Globus pallidus (tissue), 1 donor: ENCODE measurements around the gene FOXM1.

Experiments
- DNase-seq: peaks from one replicate; pipeline ENCODE4 v3.0.0-alpha.2; 2015; ENCODE audit warnings: low spot score

Gene FOXM1, protein sequence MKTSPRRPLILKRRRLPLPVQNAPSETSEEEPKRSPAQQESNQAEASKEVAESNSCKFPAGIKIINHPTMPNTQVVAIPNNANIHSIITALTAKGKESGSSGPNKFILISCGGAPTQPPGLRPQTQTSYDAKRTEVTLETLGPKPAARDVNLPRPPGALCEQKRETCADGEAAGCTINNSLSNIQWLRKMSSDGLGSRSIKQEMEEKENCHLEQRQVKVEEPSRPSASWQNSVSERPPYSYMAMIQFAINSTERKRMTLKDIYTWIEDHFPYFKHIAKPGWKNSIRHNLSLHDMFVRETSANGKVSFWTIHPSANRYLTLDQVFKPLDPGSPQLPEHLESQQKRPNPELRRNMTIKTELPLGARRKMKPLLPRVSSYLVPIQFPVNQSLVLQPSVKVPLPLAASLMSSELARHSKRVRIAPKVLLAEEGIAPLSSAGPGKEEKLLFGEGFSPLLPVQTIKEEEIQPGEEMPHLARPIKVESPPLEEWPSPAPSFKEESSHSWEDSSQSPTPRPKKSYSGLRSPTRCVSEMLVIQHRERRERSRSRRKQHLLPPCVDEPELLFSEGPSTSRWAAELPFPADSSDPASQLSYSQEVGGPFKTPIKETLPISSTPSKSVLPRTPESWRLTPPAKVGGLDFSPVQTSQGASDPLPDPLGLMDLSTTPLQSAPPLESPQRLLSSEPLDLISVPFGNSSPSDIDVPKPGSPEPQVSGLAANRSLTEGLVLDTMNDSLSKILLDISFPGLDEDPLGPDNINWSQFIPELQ

DNA sequence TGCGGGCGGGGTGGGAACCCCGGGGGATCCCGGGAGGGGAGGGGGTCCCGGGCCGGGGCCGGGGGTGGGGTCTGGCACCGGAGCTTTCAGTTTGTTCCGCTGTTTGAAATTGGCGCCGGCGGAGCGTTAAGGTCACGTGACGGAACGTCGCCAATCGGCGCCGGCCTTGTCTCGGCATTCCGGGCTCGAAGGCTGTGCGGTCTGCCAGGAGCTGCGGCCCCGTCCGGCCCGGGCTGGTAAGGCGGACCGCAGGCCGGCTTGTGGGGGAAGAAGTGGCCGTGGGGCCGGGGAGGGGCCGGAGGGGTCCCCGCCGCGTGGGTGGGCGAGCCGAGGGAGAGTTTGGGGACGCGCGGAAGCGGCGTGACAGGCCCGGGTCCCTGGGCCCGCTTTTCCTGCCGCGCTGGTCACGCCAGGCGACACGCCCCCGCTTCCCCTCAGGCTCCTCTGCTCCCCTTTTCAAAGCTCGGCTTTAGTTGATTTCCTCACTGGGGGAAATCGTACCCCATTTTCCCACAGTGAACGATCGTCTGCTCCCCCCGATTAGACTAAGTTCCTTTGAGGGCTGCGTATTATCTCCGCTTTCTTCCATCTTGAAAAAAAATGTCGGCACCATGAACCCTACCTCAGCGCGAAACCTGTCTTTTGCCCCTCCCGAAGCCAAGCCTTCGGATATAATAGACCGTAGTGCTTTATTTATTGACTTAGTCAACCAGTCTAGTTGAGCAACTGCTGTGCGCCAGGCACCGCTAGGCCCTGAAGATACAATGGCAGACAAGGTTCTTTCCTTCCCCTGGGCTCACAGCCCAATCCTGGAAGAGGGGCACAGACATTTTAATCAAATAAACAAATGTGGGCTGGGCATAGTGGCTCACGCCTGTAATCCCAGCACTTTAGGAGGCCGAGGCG lies at the start of gene FOXM1, which contains the start of gene RHNO1:
TSS of gene FOXM1 (minus strand) at position 128 of the 906 bp plus-strand sequence. CDS start 2,696 bp downstream, outside the sequence.
TSS of gene RHNO1 (plus strand) at position 177 of the 906 bp plus-strand sequence. CDS start 8,144 bp downstream, outside the sequence.
- DNase-seq = peak; percentile 88

DNA sequence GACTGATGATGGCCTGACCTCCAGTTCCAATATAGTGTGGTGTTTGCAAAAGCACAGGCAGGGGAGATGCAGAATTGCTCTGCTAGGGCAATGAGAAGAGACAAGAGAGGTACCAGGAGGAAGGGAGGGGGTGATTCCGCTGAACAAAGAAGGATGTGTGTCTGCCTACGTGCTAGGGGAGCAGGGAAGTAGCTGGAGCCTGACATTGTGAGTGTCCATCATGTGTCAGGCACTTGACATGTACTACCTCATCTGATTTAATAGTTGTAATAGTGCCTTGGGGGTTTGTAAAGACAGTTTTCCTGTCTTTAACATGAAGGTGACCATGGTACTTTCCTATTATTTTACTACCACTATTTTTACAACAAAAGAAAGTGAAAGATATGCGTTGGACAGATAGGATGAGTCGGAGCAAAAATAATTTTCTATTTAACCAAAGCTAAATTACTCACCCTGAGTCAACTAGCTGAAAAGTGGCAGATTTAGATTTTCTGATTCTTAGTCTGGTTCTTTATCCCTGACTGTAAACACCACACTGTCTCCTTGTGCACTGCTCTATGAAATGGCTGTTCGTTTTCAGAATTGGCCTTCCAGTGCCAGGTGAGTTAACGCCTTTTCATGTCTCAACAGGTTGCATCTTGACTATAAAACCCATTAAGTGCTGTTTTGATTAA lies 48.5 kb upstream of the FOXM1 start:
- no peak for DNase-seq

DNA sequence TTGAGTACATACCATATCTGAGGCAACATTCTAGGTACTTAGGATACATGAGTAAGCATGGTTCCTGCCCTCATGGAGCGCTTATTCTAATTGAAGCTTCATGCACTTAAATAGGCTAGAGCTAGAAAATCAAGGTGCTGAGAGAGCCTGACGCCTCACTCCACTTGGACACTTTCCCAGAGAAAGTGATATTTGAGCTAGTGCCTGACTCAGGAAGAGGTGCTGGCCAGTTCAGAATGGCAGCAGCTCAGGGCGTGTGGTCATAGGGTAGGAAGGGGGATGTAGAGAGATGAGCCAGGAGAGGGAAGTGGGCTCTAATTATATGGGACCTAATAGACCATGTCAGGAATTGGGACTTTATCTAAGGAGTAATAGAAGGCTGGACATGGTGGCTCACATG lies 47.0 kb upstream of the FOXM1 start:
- DNase-seq = no peak

DNA sequence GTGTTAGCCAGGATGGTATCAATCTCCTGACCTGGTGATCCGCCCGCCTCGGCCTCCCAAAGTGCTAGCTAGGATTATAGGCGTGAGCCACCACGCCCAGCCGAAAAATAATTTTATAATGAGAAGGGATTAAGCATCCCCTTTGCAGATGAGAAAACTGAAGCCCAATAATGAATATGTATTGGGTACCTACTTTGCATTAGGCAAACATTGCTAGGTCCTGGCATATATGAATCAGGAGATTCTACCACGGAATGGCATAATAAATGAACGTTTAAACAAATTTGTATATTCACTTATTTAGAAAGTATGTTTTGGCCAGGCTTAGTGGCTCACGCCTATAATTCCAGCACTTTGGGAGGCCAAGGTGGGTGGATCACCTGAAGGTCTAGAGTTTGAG lies 46.1 kb upstream of the FOXM1 start:
- no peak for DNase-seq

DNA sequence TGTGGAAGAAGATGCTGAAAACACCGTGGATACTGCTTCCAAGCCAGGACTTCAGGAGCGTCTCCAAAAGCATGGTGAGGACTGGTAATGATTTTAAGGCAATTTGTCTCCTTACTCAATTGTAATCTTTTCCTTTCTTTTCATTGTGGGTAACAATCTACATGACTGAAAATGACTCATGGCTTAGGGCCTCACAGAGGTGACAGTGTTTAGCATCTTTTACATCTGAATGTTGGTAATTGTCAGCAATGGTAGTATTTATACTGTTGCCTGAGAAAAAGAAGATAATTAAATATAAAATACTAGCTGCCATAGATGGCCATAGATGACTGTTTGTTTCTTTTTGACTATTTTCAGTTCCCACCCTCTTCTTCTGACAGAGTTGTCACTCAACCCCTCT lies 45.4 kb upstream of the FOXM1 start:
- DNase-seq = no peak

DNA sequence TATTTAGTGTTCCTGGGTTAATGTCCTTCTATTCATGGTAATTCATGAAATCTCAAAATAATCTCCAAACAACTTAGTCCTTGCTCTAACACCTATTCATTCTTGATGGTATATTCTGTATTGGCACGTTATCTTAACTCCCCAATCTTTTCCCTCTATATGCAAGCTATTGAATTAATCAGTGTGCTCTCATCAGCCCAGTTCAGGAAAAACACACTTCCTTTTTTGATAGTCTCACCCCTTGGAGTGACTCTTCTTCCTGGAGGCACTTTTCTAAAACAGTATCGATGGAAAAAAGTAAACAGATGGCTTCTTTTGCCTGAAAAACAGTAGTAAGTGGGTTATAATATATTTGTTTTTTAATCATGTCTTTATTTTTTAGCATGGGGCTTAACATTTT lies 42.3 kb upstream of the FOXM1 start:
- no peak for DNase-seq

DNA sequence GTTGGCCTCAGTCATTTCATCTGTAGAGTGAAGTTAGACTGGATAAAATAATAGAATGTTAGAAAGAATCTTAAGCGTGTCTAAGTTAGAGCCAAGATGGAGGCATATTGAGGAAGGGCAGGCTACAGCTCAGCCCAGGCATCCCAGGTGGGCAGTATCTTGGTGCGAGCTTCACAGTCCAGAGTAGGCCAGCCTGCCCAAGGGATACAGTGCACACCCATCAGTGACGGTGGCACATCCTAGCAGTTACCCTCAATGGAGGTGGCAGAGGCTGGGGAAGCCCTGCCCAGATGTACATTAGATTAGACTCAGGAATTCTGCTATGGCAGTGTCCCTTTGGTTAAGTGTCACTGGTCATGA lies 35.2 kb upstream of the FOXM1 start:
- DNase-seq = no peak

DNA sequence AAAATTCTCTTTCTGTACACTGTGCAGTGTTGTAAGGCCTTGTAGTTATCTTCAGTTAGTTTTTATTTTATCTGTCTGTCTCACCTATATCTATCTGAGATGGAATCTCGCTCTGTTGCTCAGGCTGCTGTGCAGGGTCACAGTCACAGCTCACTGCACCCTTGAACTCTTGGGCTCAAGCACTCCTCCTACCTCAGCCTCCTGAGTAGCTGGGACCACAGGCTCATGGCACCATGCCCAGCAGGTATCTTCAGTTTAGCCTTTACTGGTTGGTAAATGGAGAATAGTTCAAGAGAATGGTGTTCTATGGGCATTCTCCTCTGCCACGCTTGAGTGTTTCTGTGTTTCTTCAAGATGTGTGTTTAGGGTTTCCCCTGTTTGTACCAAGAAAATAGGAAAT lies 27.3 kb upstream of the FOXM1 start:
- no peak for DNase-seq

DNA sequence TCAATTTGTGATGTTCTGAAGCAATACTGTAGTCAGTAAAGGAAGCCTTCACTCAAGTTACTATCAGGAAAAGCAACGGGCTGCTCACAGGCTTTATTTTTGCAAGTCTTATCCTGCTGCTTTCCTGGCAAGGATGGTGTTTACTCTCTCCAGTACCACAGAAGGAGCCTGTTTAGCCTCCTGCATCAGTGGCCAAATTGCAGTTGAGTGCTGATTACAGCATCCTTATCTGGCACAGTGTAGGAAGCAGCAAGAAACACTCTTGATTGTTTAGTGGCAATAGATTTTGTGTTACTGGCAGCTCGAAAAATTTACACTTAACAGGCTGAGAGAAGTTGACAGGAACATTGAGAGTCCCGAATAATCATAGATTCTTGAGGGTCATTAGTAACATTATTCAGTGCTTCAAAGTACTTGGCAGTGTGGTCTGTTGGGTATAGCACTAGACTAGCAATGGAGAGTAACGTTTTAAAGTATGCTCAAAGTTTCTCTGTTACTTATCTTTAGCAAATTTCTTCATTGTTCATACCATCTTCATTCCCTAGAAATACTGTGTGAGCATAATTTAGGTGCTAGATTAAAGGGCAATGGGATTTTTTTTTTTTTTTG lies 25.4 kb upstream of the FOXM1 start:
- peak; percentile 84 for DNase-seq

DNA sequence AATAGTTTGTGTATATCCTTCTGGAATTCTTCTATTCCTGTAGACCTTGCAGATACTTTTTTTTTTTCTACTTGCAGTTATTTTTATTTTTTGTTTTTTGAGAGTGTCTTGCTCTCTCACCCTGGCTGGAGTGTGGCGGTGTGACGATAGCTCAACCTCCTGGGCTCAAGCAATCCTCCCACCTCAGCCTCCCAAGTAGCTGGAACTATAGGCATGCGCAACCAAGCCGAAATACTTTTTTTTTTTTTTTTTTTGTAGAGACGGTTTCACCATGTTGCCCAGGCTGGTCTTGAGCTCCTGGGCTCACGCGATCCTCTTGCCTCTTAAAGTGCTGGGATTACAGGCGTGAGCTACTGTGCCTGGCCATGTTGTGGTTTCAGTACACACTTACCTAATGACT lies 23.7 kb upstream of the FOXM1 start:
- no peak for DNase-seq

DNA sequence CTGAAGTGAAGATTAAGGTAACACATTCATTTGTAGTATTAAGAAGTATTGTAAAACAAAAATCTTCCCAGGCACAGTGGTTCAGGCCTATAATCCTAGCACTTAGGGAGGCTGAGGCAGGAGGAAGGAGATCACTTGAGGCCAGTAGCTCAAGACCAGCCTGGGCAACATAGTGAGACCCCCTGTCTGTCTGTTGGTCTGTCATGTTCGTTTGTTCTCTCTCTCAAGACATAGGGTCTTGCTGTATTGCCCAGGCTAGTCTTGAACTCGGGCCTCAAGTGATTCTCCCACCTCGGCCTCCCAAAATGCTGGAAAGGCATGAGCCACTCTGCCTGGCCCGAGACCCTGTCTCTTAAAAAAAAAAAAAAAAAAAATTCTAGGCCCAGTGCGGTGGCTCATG lies 20.4 kb upstream of the FOXM1 start:
- DNase-seq = no peak

DNA sequence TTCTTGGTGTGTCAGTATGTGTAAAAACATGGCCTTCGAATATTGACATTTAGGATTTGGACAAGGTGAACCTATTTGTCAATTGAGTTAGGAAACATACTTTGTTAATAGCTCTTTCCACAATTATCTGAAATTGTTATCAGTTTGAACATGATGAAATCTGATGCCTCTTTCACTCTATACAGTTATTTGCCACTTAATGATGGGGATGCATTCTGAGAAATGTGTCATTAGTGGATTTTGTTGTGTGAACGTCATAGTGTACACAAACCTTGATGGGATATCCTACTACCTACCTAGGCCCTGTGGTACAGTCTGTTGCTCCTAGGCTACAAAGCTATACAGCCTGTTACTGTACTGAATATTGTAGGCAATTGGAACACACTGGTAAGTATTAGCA lies 18.5 kb upstream of the FOXM1 start:
- DNase-seq = no peak

DNA sequence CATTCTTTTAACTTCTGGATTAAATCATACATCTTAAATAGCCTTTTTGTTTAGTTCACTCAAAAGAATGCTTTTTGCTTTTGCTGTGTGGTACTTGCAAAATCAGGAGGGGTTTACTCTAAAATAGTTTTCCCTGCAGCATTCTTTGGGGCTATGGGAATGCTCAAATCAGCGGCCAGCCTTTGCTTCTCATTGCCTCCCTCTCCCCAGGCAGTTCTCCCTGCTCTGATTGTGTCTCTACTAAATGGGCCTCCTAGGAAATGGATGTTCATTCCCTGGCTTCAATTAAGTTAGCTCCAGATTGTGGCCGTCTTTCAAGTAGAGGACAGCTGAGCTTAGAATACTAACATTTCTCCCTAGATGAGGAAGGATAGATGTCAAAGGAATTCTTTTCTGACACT lies 18.1 kb upstream of the FOXM1 start:
- no peak for DNase-seq

DNA sequence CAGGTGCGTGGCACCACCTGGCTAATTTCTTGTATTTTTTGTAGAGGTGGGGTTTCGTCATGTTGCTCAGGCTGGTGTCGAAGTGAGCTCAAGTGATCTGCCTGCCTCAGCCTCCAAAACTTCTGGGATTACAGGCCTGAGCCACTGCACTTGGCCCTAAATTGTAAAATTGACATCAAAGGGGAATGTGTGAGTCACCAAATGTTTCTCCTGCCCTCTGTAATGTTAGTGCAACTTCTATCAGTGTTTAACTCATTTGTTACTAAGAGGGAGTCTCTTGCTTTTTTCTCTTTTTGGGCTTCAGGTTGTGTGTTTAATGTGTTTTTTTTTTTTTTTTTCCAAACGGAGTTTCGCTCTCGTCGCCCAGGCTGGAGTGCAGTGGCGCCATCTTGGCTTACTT lies 16.0 kb upstream of the FOXM1 start:
- DNase-seq = no peak

DNA sequence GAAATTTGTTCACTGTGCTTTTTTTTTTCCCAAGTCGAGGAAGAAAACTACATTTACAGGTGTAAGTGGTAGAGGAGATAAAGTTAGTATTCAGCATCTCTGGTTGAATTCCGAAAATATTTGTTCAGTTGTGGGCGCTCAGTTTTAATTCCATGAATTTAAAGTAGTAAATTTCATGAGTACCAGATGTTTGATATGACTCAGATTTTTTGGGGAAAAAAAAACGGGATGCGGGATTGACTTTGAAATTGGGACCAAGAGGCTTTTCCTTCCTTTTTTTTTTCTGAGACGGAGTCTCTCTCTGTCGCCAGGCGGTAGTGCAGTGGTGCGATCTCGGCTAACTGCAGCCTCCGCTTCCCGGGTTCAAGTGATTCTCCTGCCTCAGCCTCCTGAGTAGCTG lies 15.3 kb upstream of the FOXM1 start:
- no peak for DNase-seq

DNA sequence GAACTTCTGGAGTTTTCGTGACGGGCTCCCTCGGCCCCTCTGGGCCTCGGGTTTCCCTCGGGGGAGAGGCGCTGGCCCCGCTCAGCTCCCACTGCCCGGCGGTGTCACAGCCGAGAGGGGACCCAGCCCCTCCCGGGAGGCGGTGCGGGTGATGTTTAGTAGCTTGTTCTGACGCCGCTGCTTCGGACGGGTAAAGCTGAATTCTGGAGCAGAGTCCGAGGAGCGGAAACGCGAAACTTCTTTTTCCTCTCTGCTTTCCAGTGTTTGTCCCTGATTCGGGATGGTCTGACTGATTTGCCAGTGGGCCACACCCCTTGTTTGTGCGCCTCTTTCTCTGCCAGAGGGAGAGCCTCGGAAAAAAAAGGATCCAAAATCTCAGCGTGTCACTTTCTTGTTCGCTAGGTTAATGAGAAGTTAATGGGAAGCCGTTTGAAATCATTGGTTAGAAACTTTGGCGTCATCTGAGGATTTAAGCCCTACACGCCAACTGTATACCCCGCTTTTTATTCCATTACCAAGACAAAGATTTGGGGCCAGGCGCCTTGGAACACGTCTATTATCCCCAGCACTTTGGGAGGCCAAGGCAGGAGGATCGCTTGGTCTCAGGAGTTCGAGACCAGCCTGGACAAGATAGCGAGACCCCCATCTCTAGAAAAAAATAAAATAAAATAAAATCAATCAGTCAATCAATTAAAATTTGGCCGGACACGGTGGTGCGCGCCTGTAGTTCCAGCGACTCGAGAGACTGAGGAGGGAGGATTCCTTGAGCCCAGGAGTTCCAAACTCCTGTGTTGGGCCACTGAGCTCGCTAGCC lies 14.5 kb upstream of the FOXM1 start:
- peak; percentile 64 for DNase-seq

DNA sequence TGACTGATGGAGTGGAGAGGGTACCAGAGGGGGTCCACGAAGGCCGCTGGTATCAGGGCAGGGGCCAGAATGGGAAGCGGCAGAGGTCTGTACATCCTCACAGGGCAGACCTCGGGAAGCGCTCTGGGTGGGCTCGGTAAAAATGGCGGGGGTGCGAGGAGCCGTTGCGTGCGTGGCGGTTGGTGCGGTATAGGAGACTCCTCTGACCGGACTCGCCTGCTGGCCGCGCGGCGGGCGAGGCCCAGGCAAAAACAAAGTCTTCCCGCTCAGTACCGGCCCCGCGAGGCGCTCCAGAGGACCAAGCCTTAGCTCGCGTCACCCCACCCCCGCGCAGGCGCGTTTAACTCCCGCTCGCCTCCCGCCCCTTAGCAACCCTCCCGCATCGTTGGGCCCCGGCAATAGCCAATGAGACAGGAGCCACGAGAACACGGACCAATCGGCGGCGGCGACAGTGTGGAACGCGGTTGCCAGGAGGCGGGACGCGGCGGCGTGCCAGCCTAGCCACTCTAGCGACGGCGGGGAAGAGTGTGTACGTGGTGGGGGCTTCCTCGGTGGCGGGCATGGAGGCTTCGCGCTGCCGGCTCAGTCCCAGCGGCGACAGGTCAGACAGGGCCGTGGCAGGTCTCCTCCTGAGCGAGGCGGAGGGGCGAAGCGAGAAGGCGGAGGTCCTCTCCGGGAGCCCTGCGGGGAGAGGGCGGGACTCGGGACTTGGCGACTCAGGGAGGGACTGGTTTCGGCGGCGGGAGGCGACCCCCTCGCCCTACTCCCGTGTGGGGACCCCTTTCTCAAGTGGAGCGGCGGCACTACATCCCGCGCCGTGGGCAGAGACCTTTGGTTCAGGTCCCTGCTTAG lies 13.6 kb upstream of the FOXM1 start, which contains the start of gene TULP3:
TSS of gene TULP3 (plus strand) at position 504 of the 852 bp plus-strand sequence. CDS start at position 561, 57 bp downstream.
- DNase-seq = peak; percentile 98

DNA sequence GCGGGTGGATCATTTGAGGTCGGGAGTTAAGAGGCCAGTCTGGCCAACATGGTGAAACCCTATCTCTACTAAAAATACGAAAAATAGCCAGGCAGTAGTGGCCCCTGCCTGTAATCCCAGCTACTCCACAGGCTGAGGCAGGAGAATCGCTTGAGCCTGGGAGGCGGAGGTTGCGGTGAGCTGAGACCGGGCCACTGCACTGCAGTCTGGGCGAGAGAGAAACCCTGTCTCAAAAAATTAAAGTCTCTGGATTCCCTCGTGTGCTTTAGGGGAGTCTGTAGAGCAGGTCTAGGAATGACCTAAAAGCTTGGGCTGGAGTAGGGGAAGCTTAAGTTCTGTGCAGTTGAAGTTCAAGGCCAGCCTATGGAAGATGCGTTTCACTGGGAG lies 13.0 kb upstream of the FOXM1 start:
- DNase-seq = no peak

DNA sequence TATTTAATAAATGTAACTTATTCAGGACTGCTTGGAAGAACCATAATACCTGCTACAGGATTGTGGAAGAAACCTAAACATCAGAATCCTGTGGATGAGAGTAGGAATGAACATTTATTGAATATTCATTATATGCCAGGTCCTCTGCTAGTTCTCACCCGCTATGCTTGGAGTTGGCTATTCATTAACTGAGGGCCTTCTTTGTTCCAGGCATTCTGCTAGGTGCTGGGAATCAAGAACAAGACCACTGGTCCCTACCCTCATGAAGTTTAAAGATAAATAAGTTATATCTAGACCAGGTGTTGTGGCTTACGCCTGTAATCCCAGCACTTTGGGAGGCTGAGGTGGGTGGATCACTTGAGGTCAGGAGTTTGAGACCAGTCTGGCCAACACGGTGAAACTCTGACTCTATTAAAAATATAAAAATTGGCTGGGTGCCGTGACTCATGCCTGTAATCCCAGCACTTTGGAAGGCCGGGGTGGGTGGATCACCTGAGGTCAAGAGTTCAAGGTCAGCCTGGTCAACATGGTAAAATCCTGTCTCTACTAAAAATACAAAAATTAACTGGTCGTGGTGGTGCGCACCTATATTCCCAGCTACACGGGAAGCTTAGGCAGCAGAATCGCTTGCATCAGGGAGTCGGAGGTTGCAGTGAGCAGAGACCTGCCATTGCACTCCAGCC lies 9.9 kb upstream of the FOXM1 start:
- no peak for DNase-seq
